Smooth muscle cell of trachea (primary cell): ENCODE measurements around the gene MAGEL2. TPM values are rescaled to one million over a fixed set of nuclear protein-coding genes. Genes with fewer than 3 reads are reported as not detected.

ENCODE experiments used
- total RNA-seq: library from RNA; depleted of rRNA; stranded (reverse); fragments of >200 nt; gene quantifications from 2 replicates; pipeline ENCODE4 v1.2.1, GENCODE V29; 2014

The MAGEL2 gene
- 0.50 TPM in 1 of 2 replicates, not detected in the other for total RNA-seq

DNA sequence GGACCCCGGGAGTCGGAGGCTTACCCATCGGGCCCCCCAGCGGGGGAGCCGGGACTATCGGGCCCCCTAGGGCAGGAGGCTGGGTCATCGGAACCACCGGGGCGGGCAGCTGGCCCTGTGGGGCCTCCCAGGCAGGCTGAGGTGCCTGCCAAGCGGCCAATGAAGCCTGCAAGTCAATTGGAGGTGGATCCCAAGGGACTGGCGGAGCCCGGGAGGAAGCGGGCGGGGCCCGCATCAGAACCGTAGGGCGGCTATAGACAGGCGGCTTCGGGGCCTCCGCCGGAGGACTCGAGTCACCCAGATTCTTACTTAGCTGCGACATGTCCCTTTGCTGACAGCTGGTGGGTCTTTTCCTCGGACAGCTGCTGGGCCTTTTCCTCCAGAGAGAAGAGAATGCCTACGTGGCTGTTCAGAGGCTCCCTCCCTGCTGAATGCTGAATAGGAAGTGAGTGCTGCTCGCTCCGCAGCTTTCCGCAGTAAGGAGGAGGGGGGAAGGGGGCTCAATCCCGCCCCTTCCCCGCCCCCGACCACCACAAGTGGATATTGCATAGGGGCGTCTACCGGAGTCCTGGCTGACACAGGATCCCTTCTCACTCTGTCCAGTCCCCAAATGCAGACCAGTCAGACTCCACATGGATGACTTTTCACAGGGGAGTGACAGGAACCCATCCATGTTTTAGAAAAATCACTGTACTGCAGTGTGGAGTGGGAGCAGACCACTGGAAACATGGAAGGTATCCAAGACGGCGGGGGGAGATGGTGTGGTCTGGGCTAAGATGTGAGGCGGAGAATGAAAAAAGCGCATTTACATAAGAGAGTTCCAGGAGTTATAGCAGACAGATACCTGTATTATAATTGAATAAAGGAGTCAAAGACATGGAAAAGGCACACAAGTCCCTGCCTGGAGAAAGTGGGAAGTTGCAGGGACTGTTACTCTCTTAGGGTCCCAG, at the start of gene MAGEL2:
TSS of gene MAGEL2 (minus strand) at position 447 of the 950 bp plus-strand sequence. CDS start at position 322, 125 bp downstream.

DNA sequence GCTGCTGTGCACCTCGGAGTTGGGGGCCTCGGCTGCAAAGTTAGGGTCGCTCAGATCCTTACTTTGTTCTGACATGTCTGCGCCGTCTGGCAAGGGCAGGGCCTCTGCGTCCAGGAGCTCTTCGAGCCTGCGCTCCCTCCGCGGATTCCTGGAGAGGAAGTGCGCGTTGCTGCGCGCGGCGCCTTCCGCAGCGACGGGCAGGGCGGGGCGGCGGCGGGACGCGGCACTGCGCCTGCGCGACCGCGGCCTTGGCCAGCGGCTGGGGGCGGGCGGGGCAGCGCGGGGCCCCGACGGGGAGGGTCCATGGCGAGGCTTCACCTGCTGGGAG, 39.4 kb upstream of the MAGEL2 start, which contains the start of gene NDN:
TSS of gene NDN (minus strand) at position 163 of the 328 bp plus-strand sequence. CDS start at position 75, 88 bp downstream.

Other genes with a start within 250 kb of the MAGEL2 start
- not detected in 2 replicates for gene GOLGA6L2, start 200.6 kb downstream of the MAGEL2 start, total RNA-seq
- gene MKRN3, start 82.2 kb downstream of the MAGEL2 start, total RNA-seq = 1.3 and 3.0 TPM in 2 replicates
- gene NDN, start 39.4 kb upstream of the MAGEL2 start, total RNA-seq = 59.6 and 132 TPM in 2 replicates